Endothelial cell of umbilical vein (primary cell): ENCODE measurements around the gene ANKIB1.
"Not testable (repeated sequence)": the region's sequence is repeated elsewhere in the genome, so short reads cannot be mapped to it uniquely, and the experiment has no call there.

Experiments
- CTCF ChIP-seq, 2 donors: IDR thresholded peaks; 1 replicate in 1 of 2; 2 replicates in 1 of 2; pipeline ENCODE4 v1.5.1; 2011; ENCODE audit warnings: low read length in 2 of 2, mild to moderate bottlenecking in 2 of 2, moderate library complexity in 2 of 2, control low read depth in 1 of 2, inconsistent platforms in 1 of 2, low read depth in 1 of 2; ENCODE audit not compliant: insufficient read depth in 1 of 2; ENCODE audit errors: extremely low read depth in 1 of 2
- POLR2A ChIP-seq: IDR thresholded peaks from 2 replicates; pipeline ENCODE4 v1.6.1; 2012; ENCODE audit warnings: low read depth, mild to moderate bottlenecking, control low read depth, low read length

GRCh38 chr7:92442720-92443119 is 196.9 kb downstream of the ANKIB1 start:
- not testable (repeated sequence) for TF ChIP-seq POLR2A; CTCF (IDR thresholded peaks at IDR 0.05; ENCODE audit: extremely low read depth in 1 of 2, insufficient read depth in 1 of 2, low read depth in 1 of 2, low read length in 2 of 2)
